CD4-positive, alpha-beta T cell (primary cell): ENCODE data around the gene NKX6-1. TPM values are rescaled to one million over a fixed set of nuclear protein-coding genes. Genes with fewer than 3 reads are reported as not detected.
A peak's percentile ranks its signal among the peaks of the same experiment; 100 is the strongest.

Experiments used
- ATAC-seq: fragments of 200-7000 bp; cut with Tn5 transposase; one replicate; pipeline ENCODE4 v1.10.0; 2022; ENCODE audit warnings: mild to moderate bottlenecking; ENCODE audit not compliant: poor library complexity
- CTCF ChIA-PET: fragments of 350-600 bp; sonication (Branson Sonifier 250); formaldehyde crosslinking; loops from one replicate; lab custom pipeline; 2021; ENCODE audit warnings: antibody characterized with exemption, inconsistent platforms; lab: Charles Lee
- POLR2A ChIA-PET: fragments of 350-600 bp; sonication (Branson Sonifier 250); formaldehyde crosslinking; loops from one replicate; lab custom pipeline; 2021; ENCODE audit warnings: antibody characterized with exemption, inconsistent platforms; lab: Charles Lee
- DNase-seq, 14 experiments: peaks; one replicate each; pipeline ENCODE4 v3.0.0-alpha.2; 2013 to 2020; ENCODE audit warnings: mixed read lengths in 2 of 14
- H3K27ac ChIP-seq, 2 donors: one replicate each; pipeline versions ENCODE4 v1.5.1 to v1.7.0; 2013; ENCODE audit warnings: low read length in 2 of 2, low read depth in 1 of 2, mild to moderate bottlenecking in 1 of 2
- H3K27me3 ChIP-seq, 2 experiments: 1 replicate in 1 of 2; 2 replicates in 1 of 2; pipeline versions ENCODE4 v1.6.1 to v1.7.0; 2013; ENCODE audit warnings: low read length in 2 of 2, control low read depth in 1 of 2, mild to moderate bottlenecking in 1 of 2, moderate library complexity in 1 of 2; ENCODE audit not compliant: insufficient read depth in 2 of 2, control insufficient read depth in 1 of 2
- H3K36me3 ChIP-seq: one replicate; pipeline ENCODE4 v1.6.1; 2013; ENCODE audit warnings: low read length, control low read depth; ENCODE audit not compliant: insufficient read depth
- H3K4me1 ChIP-seq: one replicate; pipeline ENCODE4 v1.6.1; 2013; ENCODE audit warnings: low read length, control low read depth; ENCODE audit not compliant: insufficient read depth
- H3K4me3 ChIP-seq: one replicate; pipeline ENCODE4 v1.5.1; 2013; ENCODE audit warnings: mild to moderate bottlenecking, low read length, moderate library complexity
- H3K9me3 ChIP-seq, 2 experiments: 1 replicate in 1 of 2; 2 replicates in 1 of 2; pipeline versions ENCODE4 v1.6.1 to v1.7.0; 2013; ENCODE audit warnings: low read length in 2 of 2, mild to moderate bottlenecking in 2 of 2, control low read depth in 1 of 2, moderate library complexity in 1 of 2; ENCODE audit not compliant: control insufficient read depth in 1 of 2, insufficient read depth in 1 of 2
- H3K27ac Mint-ChIP-seq: one replicate; pipeline ENCODE4 v1.8.0; 2020; ENCODE audit warnings: mixed read lengths
- H3K27me3 Mint-ChIP-seq: one replicate; pipeline ENCODE4 v1.8.0; 2021; ENCODE audit warnings: mixed read lengths
- H3K36me3 Mint-ChIP-seq: one replicate; pipeline ENCODE4 v1.8.0; 2021; ENCODE audit warnings: low read depth, mixed read lengths
- H3K4me1 Mint-ChIP-seq: one replicate; pipeline ENCODE4 v1.8.0; 2021; ENCODE audit warnings: low read depth, mixed read lengths
- H3K4me3 Mint-ChIP-seq: one replicate; pipeline ENCODE4 v1.8.0; 2020; ENCODE audit warnings: mild to moderate bottlenecking, mixed read lengths
- H3K9me3 Mint-ChIP-seq: one replicate; pipeline ENCODE4 v1.8.0; 2020; ENCODE audit warnings: mixed read lengths
- intact Hi-C, 2 experiments: fragments of 100-400 bp; cut with DNase I in 1 of 2; cut with micrococcal nuclease in 1 of 2; formaldehyde crosslinking; loops; one replicate each; pipeline versions ENCODE4 v1.15.1 to v1.9.0; 2023 to 2025; cut with DNase I, micrococcal nuclease
- total RNA-seq, 174 experiments: library from RNA in 2 of 174; stranded (reverse) in 2 of 174; gene quantifications; one replicate each; pipeline ENCODE4 v1.2.3 and lab custom pipeline; 2021 to 2026
- TF ChIP-seq, protein P1 (sequence below): fragments of 200-600 bp; IDR thresholded peaks from one replicate; pipeline ENCODE4 v1.8.0; 2022; ENCODE audit warnings: antibody characterized with exemption, mild to moderate bottlenecking

The NKX6-1 gene
- total RNA-seq, 2 experiments from 2014 or later, result not detected

DNA sequence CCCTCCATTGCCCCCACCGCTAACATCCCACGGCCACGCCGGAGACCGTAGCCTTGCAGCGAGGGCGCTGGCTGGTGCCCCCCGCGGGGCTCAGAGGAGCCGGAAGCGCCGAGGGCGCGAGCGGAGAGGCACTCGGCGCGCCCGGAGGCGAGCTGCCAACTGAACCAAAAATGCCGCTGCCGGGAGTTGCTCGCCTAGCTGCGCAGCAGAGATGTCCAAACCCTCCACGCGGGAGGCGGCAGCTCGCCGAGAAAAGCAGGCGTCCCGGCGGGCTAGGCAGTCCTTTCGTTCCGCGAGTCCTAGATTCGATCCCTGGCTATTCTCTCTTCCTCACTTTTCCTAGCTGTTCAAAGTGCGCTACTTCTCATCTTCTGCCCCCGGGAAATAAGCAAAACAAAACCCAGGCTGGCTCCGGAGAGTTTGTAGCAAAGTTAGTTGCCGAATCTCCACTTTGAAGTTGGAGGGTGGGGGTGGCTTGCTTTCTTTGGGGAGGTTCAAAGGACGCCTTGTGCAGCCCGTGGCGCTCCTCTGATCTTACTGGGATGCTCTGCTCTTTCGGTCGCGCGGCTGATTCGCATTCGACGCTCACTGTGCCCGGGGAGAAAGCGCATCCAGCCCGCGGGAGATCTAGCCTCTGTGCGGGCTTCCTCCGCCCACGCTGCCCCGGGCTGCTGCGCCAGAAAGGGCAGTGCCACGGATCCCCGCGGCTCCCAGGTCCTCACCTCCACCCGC is 723 bp downstream of the NKX6-1 start:
- Histone ChIP-seq H3K27me3 (peaks cover 85 to 100% of the 10 kb centered on the region in 2 experiments), H3K4me1 (peaks cover 36% of the 10 kb centered on the region), H3K36me3 (no peaks in the 10 kb centered on the region), H3K27ac (no peak overlapping the region), H3K4me3 (peak overlapping the region; percentile 42), H3K9me3 (peaks cover 29 to 65% of the 10 kb centered on the region in 2 experiments)
- Mint-ChIP-seq H3K36me3 (no peaks in the 10 kb centered on the region), H3K9me3 (peaks cover 2% of the 10 kb centered on the region), H3K4me3 (peak overlapping the region; percentile 84), H3K4me1 (peaks cover 22% of the 10 kb centered on the region), H3K27me3 (peaks cover 95% of the 10 kb centered on the region), H3K27ac (peak overlapping the region; percentile 21)
- ATAC-seq (peak; percentile 52), DNase-seq (peak in 3 of 14 experiments; percentile 30 to 39 (median 32))
- POLR2A ChIA-PET, result interaction anchor here (0.6 to 1.0 kb wide), 2 partner anchors 32 to 1039 kb away, joined by 3 to 4 read pairs; no protein-coding TSS in a partner anchor
- TF ChIP-seq, protein P1, sequence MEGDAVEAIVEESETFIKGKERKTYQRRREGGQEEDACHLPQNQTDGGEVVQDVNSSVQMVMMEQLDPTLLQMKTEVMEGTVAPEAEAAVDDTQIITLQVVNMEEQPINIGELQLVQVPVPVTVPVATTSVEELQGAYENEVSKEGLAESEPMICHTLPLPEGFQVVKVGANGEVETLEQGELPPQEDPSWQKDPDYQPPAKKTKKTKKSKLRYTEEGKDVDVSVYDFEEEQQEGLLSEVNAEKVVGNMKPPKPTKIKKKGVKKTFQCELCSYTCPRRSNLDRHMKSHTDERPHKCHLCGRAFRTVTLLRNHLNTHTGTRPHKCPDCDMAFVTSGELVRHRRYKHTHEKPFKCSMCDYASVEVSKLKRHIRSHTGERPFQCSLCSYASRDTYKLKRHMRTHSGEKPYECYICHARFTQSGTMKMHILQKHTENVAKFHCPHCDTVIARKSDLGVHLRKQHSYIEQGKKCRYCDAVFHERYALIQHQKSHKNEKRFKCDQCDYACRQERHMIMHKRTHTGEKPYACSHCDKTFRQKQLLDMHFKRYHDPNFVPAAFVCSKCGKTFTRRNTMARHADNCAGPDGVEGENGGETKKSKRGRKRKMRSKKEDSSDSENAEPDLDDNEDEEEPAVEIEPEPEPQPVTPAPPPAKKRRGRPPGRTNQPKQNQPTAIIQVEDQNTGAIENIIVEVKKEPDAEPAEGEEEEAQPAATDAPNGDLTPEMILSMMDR, result no peak
- CTCF ChIA-PET, result no interaction called here
- intact Hi-C loops, result loop anchor here in 1 of 2 experiments (1.0 kb wide), 1 partner anchor 40 kb away; no protein-coding TSS in a partner anchor

DNA sequence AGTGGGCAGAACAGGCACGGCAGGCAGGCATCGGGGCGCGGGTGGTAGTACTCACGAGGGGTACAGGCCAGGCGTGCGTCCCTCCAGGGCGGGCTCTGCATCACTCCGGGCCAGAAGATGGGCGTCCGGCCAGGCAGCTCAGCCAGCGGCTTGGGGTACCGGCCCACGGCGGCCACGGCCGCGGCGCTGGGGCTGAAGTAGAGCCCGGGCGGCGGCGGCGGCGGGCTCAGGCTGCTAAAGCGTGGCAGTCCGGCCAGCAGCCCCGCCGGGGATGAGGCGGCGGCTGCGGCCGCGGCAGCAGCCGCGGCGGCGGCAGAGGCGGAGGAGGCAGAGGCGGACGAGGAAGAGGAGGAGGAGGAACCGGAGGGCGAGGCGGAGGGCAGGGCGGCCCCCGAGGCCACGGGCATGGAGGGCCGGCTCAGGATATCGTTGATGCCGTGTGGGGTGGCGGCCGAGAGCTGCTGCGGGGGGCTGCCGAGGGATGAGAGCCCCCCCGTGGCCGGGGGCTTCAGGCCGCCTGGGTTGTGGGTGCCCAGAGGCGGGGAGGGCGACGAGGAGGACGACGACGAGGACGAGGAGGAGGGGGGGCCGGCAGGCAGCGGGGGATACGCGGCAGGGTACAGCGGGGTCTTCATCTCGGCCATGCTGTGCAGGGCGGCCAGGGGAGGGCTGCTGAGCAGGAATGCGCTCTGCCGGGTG is 1.4 kb downstream of the NKX6-1 start:
- TF ChIP-seq, protein P1, result no peak
- Histone ChIP-seq H3K27me3 (peaks cover 83 to 100% of the 10 kb centered on the region in 2 experiments), H3K36me3 (no peaks in the 10 kb centered on the region), H3K4me1 (peaks cover 42% of the 10 kb centered on the region), H3K9me3 (peaks cover 29 to 68% of the 10 kb centered on the region in 2 experiments), H3K4me3 (no peak overlapping the region), H3K27ac (no peak overlapping the region)
- intact Hi-C loops, result loop anchor here in 1 of 2 experiments (1.0 kb wide), 1 partner anchor 39 kb away; no protein-coding TSS in a partner anchor
- Mint-ChIP-seq H3K9me3 (peaks cover 2% of the 10 kb centered on the region), H3K27me3 (peaks cover 92% of the 10 kb centered on the region), H3K4me1 (peaks cover 24% of the 10 kb centered on the region), H3K4me3 (peak overlapping the region; percentile 60), H3K27ac (no peak overlapping the region), H3K36me3 (no peaks in the 10 kb centered on the region)
- CTCF ChIA-PET, result no interaction called here
- DNase-seq, result no peak
- ATAC-seq, result no peak
- POLR2A ChIA-PET, result no interaction called here

DNA sequence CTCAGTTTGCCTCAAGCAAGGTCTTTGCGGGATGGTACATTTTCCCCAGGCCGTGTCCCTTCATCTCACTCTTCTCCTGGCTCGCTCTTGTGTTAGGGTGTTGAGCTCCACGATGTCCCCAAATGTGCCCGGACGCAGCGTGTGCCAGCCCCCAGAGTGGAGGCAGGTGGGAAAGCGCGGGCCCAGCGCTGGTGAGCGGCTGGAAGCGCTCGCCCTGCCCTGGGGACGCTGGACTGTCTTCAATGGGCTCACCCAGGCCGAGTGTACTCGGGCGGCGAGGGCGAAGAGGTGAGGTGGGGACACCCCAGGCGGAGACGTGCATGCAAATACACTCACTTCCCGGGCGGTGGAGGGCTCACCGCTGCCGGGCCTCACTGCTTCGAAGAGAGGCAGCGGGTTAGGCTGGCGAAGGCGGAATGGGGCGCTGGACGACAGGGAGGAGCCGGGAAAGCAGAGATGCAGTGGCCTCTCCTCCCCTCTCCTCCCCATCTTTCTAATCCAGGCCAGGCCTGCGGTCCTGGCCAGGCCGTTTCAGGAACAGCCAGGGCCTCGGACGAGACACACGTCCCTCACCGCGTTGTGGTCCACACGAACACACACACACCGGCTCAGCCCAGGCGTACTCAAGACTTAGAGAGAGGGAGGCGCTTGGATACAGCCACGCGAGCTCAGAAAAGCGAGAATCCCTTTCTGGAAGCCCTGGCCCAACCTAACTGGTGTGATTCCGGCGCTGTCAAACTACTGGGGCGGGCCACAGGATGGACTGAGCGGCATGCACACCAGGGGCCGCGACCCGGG is 2.2 kb downstream of the NKX6-1 start:
- CTCF ChIA-PET, result no interaction called here

More for the DNA sequence above, 2.2 kb downstream of the NKX6-1 start:
- Histone ChIP-seq H3K36me3 (no peaks in the 10 kb centered on the region), H3K9me3 (peaks cover 29 to 72% of the 10 kb centered on the region in 2 experiments), H3K27ac (no peak overlapping the region), H3K27me3 (peaks cover 83 to 100% of the 10 kb centered on the region in 2 experiments), H3K4me3 (no peak overlapping the region), H3K4me1 (peaks cover 42% of the 10 kb centered on the region)
- peaks cover 92% of the 10 kb centered on the region for H3K27me3 Mint-ChIP-seq
- peaks cover 28% of the 10 kb centered on the region for H3K4me1 Mint-ChIP-seq
- ATAC-seq (no peak), DNase-seq (no peak)
- H3K4me3 Mint-ChIP-seq, result peak overlapping the region; percentile 60
- no peak overlapping the region for H3K27ac Mint-ChIP-seq
- H3K36me3 Mint-ChIP-seq, result no peaks in the 10 kb centered on the region
- POLR2A ChIA-PET, result no interaction called here
- intact Hi-C loops, result no loop called here
- H3K9me3 Mint-ChIP-seq, result peaks cover 2% of the 10 kb centered on the region
- TF ChIP-seq, protein P1, result no peak
